DMS153 (cell line): Measurements from ENCODE around the gene BCL6B.
A peak's percentile ranks its signal among the peaks of the same experiment; 100 is the strongest.

Experiments
- DNase-seq: peaks from one replicate; lab custom pipeline; 2025; lab: John Stamatoyannopoulos, UW

The BCL6B gene

DNA sequence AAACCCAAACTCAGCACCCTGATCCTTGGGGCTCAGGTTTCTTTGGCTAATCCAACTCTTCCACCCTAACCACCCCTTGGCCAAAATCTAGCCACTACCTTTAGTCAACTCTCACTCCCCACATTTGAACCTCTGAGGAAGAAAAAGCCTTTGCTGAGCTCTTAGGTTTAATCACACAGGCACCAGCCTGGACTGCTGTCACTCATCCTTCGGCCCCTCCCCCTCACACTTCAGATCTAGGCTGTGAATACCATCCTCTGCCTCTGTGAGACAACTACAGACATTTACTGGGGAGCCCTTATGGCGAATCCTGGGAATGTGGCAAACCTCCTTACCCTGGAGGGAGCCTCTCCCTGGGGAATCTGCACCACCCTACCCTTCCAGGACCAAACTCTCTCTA is 15.7 kb upstream of the BCL6B start:
- no peak for DNase-seq

DNA sequence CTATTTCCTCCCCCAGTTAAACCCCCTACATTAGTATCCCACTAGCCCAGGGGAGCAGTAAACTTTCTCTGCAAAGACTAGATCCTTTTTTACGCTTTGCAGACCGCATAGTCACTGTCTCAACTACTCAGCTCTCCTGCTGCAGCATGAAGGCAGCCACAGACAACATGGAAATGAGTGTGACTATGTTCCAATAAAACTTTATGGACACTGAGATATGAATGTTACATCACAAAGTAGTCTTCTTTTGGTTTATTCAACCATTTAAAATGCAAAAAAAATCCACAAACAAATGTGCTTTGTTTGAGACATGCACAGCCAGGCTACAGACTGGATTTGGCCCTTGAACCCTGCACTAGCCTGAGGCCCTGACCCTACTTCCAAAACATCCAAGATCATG is 12.3 kb upstream of the BCL6B start:
- no peak for DNase-seq

DNA sequence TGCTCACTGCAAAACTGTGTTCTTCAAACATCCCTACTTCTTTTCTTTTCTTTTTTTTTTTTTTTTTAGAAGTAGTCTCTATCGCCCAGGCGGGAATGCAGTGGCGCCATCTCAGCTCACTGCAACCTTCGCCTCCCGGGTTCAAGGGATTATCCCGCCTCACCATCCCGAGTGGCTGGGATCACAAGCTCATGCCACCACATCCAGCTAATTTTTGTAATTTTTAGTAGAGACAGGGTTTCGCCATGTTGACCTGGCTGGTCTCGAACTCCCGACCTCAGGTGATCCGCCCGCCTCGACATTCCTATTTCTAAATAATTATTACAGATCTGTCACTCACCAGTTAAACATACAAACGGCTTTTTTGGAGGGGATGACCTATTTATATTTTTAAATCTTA is 11.4 kb upstream of the BCL6B start:
- no peak for DNase-seq

DNA sequence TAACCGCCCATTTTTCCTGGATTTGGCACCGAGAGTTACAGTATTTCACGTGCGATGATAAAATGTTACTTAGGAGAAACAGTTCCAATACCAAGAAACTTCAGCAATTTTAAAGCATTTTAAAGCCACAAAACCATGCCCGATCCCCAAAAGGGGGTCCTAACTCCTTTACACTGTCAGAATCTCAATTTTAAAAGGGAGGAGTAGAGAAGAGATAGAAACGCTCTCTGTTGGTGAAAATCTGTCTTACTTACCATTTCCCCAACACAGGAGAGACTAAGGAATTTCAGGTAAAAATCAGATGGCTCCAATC is 11.0 kb upstream of the BCL6B start:
- no peak for DNase-seq

DNA sequence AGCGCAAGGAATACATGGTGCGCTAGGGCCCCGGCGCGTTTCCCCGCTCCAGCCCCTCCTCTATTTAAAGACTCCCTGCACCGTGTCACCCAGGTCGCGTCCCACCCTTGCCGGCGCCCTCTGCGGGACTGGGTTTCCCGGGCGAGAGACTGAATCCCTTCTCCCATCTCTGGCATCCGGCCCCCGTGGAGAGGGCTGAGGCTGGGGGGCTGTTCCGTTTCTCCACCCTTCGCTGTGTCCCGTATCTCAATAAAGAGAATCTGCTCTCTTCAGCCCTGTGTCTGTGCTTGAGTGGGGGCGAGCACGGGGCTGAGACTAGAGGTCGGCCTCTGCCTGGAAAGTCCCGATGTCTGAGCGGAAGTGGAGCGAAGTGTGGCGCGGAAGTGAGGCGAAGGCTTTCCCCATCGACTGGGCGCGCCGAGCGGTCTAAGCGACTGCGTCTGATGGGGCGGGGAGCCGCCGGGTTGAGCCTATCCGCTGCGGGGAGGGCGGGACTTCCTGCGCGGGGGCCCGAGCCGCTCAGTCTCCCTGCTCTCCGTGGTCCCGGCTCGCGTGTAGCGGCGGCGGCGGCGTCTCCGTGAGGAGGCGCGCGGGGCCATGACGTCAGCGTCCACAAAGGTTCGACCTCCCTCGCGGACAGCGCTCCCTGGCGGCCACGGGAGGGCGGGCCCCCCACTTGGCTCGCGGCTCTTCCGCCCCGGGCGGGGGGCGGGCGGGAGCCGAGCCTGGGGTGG is 8.4 kb upstream of the BCL6B start:
- peak; percentile 81 for DNase-seq

DNA sequence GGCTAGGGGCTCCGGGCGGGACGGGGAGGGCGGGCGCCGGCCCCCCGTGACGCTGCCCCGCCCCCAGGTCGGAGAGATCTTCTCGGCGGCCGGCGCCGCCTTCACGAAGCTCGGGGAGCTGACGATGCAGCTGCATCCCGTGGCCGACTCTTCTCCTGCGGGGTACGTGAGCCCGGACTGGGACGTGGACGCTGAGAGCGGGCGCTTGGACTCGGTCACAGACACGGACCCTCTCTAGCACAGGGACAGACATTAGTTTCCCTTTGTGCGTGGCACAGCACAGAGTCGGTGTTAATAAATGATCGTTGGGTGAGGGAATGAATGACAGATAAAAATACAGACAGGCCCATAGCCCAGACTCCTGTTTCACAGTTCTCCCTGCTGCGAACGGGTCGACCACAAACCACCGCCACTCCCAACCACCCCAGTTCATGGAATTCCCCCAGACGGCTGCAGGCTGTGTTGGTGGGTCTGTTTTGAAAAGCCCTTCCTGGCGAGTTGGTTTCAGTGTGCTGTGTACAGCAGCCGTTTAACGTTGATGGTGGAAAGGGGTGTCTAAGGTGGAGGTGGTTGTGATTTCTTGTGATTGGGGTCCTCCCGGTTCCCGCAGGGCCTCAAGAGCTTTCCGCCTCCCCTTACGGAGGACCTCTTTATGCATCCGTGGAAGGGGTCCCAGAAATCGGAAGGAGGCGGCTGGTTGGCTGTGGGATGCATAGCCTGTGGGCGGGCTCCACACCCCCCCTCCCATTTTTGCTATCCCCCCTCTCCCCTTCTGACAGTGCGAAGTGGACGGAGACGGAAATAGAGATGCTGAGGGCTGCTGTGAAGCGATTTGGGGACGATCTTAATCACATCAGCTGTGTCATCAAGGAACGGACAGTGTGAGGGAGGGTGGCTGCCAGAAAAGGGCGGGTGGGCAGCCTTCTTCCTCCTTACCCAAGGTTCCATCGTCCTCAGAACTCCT is 7.6 kb upstream of the BCL6B start:
- DNase-seq = no peak

DNA sequence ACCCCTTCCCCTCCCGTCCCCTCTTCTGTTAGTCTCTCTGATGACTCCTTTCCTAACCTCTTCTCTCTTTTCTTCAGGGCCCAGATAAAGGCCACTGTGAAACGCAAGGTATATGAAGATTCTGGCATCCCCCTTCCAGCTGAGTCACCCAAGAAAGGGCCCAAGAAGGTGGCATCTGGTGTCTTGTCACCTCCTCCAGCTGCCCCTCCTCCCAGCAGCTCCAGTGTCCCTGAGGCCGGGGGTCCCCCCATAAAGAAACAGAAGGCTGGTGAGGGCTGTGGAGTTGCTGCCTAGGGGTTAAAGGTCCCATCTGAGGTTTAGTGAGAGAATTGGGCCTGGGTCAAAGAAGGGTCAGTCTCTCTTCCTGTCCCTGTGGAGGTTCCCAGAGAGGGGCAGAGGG is 6.4 kb upstream of the BCL6B start:
- DNase-seq = no peak

DNA sequence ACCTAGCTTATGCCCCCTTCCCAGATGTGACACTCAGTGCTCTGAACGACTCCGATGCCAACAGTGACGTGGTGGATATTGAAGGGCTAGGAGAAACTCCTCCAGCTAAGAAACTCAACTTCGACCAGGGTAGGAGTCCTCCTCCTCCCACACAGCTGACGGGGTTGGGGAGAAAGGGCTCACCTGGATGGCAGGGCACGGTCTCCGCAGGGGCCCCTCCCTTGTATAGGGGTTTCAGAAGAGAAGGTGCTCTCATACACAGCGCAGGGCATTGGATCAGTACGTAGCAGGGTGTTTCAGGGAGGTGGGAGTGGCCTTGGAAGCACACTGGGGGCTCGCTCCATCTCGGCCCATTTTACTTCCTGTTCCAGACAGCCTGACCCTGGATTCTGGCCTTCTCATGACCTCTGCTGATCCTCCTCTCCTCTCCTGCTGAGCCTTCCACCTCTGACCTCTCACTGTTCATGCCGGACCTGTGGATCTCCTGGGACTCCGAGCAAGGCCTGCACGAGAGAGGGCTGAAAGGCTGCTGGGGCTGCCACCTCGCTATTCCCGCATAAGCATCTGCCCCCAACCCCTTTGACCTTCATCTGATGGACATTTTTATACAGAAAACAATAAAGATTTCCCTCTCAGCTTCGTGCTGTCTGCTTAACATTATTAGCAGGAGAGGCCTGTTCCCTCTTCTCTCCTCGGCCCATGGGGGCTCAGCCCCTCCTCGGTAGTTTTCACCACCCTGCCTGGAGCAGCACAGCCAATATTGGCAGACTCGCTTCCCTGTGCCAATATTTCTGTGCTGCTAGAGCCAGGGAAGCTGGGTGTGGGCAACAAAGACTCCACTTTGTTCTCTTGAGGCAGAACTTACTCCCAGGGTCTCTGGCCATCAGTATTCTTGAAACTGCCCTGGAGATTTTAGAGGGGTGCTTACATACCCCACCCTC is 5.7 kb upstream of the BCL6B start:
- DNase-seq = no peak

DNA sequence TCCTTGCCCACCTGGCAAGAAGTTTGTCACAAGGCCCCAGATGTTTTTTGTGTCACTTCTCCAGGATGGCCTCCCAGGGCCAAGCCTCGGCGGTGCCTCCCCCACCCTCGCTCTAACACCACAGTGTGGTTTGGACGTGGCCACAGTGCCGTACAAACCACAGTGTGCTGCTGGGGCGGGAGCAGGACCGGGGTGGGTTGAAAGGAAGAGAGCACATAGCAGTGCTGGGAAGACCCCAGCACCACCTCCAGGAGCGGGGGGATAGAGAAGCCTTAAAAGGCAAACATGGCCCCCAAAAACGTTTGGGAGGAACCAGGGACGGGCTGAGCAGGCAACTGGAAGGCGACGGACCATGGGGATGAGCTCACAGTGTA is 5.0 kb upstream of the BCL6B start:
- DNase-seq = no peak

DNA sequence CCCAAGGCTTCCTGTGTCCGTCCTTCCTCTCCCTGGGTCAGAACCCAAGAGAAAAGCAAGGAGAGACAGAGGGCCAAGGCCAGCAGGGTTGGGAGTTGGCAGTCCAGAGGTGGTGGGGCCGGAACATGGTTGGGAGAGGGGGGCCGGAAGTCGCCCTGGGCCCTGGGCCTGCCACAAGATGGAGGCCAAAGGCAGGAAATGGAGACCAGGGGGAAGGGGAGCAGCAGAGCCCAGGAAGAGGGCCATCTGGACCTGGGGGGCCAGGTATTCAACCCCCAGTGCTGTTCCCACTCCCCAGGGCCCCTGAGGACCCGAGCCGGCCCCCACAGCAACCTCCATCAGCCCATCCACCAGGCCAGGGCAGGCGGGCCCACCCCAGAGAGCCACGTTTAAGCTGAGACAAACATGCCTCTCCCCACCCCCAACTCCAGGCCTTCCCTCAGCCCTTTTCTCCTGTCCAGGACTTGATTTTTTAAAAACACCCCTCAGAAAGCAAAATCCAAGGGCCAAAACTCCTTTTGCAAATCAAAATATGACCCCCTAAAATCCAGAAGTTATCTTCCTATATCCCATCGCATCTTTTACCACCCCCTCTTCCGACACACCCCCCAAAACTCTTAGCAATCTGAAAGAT is 4.4 kb upstream of the BCL6B start:
- no peak for DNase-seq

DNA sequence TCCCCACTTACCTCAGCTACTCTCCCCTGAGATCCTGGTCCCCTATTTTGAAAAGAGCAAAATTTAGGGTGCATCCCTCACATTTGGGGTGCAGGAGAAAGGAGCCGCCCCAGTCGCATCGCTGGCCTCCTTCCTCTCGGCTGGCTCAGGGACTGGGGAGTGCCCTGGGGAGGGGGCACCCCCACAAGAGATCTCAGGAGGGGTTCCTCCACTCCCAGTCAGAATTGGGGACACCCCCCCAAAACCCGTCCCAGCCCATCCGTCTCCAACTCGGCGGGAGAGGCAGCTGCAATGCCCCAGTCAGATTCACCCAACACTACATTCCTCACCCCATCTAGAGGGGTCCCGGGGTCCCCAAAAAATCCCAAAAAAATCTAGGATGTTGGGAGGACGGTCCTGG is 3.5 kb upstream of the BCL6B start:
- no peak for DNase-seq

DNA sequence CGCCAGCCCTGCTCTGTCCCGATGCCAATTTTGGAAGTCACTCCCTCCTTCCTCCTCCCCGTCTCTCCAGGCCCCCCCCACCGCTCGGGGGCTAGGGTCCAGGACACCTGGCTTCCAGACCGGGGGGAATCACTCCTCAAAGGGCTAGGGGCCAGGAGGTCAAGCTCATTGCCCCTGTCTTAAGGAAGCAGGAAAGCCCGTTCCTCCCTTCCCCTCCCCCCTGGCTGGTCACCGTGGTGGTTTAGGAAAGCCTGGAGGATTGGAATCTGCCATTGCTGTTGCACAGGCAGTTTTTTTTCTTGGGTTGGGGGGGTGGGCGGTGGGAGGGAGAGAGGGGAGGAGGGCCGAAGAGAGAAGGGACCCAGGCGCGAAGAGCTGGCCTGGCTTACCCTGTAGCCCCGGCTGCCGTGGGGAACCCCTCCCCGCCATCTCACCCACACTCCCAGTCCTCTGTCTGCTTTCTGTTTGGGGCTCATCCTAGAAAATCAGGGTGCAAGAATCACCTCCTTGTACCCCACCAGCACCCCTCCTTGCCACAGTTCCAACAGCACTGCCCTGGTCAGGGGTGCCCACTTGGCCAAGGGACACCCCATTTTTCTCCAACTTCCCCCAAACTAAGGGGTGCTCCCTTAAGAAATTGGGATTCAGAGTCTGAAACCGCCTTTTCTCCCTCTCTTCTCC is 2.9 kb upstream of the BCL6B start:
- DNase-seq = peak; percentile 9

DNA sequence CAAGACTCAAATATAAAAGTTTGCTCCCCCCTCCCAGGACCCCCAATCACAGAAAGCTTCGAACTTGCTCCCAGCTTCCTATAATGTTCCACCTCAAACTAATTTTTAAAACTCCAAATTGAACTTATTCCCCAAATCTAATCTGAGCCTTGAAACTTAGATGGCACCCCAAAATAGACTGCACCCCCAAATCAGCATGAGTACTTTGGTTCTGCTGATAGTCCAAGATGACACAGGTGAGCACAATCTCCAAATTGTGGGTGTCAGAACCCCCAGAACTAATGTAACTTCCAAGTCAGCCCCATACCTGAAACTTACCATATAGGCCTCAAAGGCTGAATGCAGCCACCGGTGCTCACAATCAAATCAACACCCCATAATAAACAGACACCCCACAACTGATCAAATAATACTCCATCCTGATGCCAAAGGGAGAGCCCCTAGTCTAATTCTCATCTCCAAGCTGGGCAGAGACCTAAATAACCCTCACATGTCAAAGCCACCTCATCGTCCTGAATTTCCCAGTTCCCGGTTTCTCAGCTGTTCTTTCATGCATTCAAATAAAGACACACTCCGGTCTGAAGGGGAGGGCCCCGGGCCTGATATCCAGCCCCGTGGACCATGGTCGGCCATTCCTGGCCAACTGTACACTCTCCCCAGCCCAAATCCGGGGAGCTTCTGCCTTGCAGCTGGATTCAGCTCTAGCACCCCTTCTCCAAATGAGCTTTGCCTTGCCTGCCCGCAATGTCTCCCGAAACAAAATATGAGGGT is 1.8 kb upstream of the BCL6B start:
- no peak for DNase-seq

DNA sequence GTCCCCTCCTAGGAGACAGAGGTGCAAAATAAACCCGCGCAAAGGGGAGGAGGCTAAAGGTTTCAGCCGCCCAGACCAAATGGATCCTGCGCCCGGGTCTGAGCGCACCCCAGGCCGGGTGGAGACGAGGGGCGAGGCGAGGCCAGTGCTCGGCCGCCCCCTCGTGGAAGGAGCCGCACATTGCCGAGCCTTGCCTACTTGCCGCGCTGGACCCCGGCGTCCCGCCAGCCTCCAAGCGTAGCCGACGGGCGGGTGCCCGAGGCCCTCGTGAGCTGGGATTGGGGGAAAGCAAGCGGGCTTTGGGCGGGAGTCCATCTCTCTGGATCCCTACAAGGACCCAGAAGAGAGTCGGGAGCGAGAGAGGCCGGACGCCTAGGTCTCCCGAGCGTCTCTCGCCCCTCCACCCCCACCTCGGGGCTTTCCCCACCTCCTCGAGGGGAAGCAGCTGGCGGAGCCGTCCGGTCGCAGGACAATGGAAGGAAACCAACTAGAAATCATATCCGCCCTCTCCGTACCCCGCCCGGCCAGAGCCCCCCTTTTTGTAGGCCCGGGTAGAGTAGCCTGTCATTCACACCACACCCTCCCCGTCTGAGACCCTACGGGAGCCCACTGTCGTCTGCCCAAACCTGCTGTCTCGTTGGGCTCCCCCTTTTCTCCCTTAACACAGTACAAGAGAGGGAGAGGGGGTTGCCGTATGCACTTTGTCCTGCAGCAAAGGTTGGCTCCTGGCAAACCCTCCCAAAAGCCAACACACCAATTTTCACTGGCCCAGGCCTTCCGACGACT is 664 bp upstream of the BCL6B start:
- DNase-seq = peak; percentile 28

DNA sequence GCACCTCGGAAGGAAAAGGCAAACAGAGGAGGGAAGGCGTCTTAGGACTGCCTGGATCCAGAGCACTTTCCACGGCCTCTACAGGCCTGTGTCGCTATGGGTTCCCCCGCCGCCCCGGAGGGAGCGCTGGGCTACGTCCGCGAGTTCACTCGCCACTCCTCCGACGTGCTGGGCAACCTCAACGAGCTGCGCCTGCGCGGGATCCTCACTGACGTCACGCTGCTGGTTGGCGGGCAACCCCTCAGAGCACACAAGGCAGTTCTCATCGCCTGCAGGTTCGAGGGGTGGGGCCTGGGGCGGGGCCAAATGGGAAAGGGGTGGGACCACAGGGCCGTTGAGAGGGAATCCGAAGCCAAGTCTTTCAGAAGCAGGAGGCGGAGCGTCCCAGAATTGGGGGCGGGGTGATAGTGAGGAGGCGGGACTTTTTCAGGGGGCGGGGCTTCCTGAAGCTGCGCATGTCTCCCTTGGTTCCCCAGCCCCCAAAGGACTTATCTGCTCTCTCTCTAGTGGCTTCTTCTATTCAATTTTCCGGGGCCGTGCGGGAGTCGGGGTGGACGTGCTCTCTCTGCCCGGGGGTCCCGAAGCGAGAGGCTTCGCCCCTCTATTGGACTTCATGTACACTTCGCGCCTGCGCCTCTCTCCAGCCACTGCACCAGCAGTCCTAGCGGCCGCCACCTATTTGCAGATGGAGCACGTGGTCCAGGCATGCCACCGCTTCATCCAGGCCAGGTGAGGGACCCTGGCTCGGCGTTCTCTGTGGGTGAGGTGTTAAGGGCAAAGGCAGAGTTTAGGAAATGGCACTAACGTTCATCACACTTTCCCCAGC is 939 bp downstream of the BCL6B start:
- DNase-seq = peak; percentile 87

DNA sequence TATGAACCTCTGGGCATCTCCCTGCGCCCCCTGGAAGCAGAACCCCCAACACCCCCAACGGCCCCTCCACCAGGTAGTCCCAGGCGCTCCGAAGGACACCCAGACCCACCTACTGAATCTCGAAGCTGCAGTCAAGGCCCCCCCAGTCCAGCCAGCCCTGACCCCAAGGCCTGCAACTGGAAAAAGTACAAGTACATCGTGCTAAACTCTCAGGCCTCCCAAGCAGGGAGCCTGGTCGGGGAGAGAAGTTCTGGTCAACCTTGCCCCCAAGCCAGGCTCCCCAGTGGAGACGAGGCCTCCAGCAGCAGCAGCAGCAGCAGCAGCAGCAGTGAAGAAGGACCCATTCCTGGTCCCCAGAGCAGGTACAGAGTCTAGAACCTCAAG is 1.5 kb downstream of the BCL6B start:
- DNase-seq = no peak

DNA sequence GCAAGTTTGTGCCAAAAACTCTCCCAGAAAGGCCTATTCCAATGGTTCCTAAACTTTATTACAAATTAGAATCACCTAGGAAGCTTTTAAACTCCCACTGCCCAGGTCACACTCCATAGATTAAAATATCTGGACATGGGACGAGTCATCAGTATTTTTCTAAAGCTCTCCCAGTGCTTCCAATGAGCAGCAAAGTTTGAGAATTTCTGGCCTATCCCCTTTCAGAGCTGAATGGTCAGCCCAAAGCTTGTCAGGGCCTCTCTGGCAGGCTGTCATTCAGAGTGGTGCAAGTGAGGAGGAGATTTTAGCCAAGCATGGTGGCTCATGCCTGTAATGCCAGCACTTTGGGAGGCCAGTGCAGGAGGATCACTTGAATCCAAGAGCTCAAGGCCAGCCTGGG is 2.4 kb downstream of the BCL6B start:
- no peak for DNase-seq

DNA sequence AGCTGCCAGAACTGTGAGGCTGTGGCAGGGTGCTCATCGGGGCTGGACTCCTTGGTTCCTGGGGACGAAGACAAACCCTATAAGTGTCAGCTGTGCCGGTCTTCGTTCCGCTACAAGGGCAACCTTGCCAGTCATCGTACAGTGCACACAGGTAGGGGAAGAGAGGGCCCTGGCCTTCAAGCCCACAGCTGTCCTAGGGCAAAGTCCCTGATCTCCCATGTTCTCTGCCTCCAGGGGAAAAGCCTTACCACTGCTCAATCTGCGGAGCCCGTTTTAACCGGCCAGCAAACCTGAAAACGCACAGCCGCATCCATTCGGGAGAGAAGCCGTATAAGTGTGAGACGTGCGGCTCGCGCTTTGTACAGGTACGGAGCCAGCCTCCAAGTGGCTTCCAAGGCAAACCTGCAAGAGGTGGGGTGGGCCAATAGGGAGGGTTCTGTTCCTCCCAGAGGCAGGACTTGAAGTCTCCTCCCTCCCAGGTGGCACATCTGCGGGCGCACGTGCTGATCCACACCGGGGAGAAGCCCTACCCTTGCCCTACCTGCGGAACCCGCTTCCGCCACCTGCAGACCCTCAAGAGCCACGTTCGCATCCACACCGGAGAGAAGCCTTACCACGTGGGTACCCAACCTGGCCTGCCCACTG is 3.7 kb downstream of the BCL6B start:
- DNase-seq = no peak
